IMR-90 (cell line): ENCODE data around the gene ITFG1. TPM values are rescaled to one million over a fixed set of nuclear protein-coding genes. Genes with fewer than 3 reads are reported as not detected.

ENCODE experiments used
- ATAC-seq: fragments of 200-7000 bp; cut with Tn5 transposase; 2 replicates; pipeline ENCODE4 v1.9.1; 2020; ENCODE audit warnings: low read depth, mild to moderate bottlenecking, moderate library complexity
- BruUV-seq: library from RNA; stranded (reverse); fragments of 400-500 nt; replicated peaks from 2 replicates; lab custom pipeline; 2021; lab: Mats Ljungman, UMichigan
- CTCF ChIA-PET: fragments of 300-600 bp; formaldehyde crosslinking; extraction: SDS; loops from one replicate; lab custom pipeline; 2021; ENCODE audit warnings: antibody characterized with exemption; lab: Yijun Ruan, JAX
- POLR2A ChIA-PET: fragments of 300-600 bp; sonication (Branson Sonifier 250); formaldehyde crosslinking; loops from one replicate; lab custom pipeline; 2022; ENCODE audit warnings: antibody characterized with exemption; ENCODE audit not compliant: unreplicated experiment; lab: Charles Lee
- DNase-seq: peaks from one replicate; pipeline ENCODE4 v3.0.0; 2013
- H2AFZ ChIP-seq: replicated peaks from 2 replicates; pipeline ENCODE3; 2013; ENCODE audit warnings: low read length, mild to moderate bottlenecking; ENCODE audit not compliant: poor library complexity
- H2AK5ac ChIP-seq: 2 replicates; pipeline ENCODE4 v1.6.1; 2013; ENCODE audit warnings: low read depth, low read length, inconsistent platforms
- H2AK9ac ChIP-seq: replicated peaks from 2 replicates; pipeline ENCODE3; 2013; ENCODE audit warnings: mild to moderate bottlenecking, low read depth, low read length, moderate library complexity; ENCODE audit not compliant: poor library complexity
- H2BK120ac ChIP-seq: 2 replicates; pipeline ENCODE4 v1.6.1; 2013; ENCODE audit warnings: low read depth, low read length, inconsistent platforms
- H2BK15ac ChIP-seq: 3 replicates; pipeline ENCODE4 v1.6.1; 2013; ENCODE audit warnings: low read depth, low read length, inconsistent platforms
- H2BK20ac ChIP-seq: 2 replicates; pipeline ENCODE4 v1.6.1; 2013; ENCODE audit warnings: low read depth, mild to moderate bottlenecking, inconsistent platforms, low read length, moderate library complexity
- H2BK5ac ChIP-seq: 2 replicates; pipeline ENCODE4 v1.6.1; 2013; ENCODE audit warnings: mild to moderate bottlenecking, low read depth, low read length, inconsistent platforms; ENCODE audit not compliant: poor library complexity, severe bottlenecking
- H3K14ac ChIP-seq: replicated peaks from 2 replicates; pipeline ENCODE4 v1.6.1; 2013; ENCODE audit warnings: low read depth, low read length, inconsistent platforms
- H3K18ac ChIP-seq: 2 replicates; pipeline ENCODE4 v1.6.1; 2013; ENCODE audit warnings: low read depth, low read length, control low read depth
- H3K23ac ChIP-seq: 2 replicates; pipeline ENCODE4 v1.6.1; 2013; ENCODE audit warnings: low read depth, low read length, inconsistent platforms
- H3K27ac ChIP-seq: 2 replicates; pipeline ENCODE4 v1.5.1; 2013; ENCODE audit warnings: mild to moderate bottlenecking, control low read depth, low read length; ENCODE audit not compliant: insufficient read depth
- H3K27me3 ChIP-seq: 2 replicates; pipeline ENCODE4 v1.6.1; 2013; ENCODE audit warnings: low read length; ENCODE audit not compliant: control insufficient read depth, insufficient read depth
- H3K36me3 ChIP-seq: 2 replicates; pipeline ENCODE4 v1.6.1; 2013; ENCODE audit warnings: low read length, mixed read lengths; ENCODE audit not compliant: control insufficient read depth, insufficient read depth
- H3K4ac ChIP-seq: 2 replicates; pipeline ENCODE4 v1.6.1; 2013; ENCODE audit warnings: low read depth, low read length, inconsistent platforms
- H3K4me1 ChIP-seq: 2 replicates; pipeline ENCODE4 v1.6.1; 2013; ENCODE audit warnings: low read length, mixed read lengths; ENCODE audit not compliant: control insufficient read depth, insufficient read depth
- H3K4me2 ChIP-seq: 2 replicates; pipeline ENCODE4 v1.6.1; 2013; ENCODE audit warnings: low read depth, mild to moderate bottlenecking, control low read depth, low read length, moderate library complexity
- H3K4me3 ChIP-seq: 2 replicates; pipeline ENCODE4 v1.5.1; 2013; ENCODE audit warnings: low read depth, mild to moderate bottlenecking, control low read depth, low read length, moderate library complexity; ENCODE audit not compliant: insufficient read depth
- H3K56ac ChIP-seq: 2 replicates; pipeline ENCODE4 v1.6.1; 2013; ENCODE audit warnings: low read length, inconsistent platforms; ENCODE audit not compliant: insufficient read depth; ENCODE audit errors: extremely low read depth
- H3K79me1 ChIP-seq, 2 experiments: 2 replicates each; pipeline ENCODE4 v1.6.1; 2013; ENCODE audit warnings: low read length in 2 of 2, inconsistent platforms in 1 of 2, low read depth in 1 of 2
- H3K9ac ChIP-seq: 2 replicates; pipeline ENCODE4 v1.6.1; 2013; ENCODE audit warnings: low read depth, low read length, control low read depth
- H3K9me1 ChIP-seq: 2 replicates; pipeline ENCODE4 v1.6.1; 2013; ENCODE audit warnings: low read length, inconsistent platforms; ENCODE audit not compliant: insufficient read depth
- H3K9me3 ChIP-seq: 2 replicates; pipeline ENCODE4 v1.6.1; 2013; ENCODE audit warnings: low read length; ENCODE audit not compliant: control insufficient read depth, insufficient read depth
- H4K20me1 ChIP-seq: 2 replicates; pipeline ENCODE4 v1.6.1; 2013; ENCODE audit warnings: low read length, inconsistent platforms; ENCODE audit not compliant: insufficient read depth
- H4K5ac ChIP-seq: 2 replicates; pipeline ENCODE4 v1.6.1; 2013; ENCODE audit warnings: mild to moderate bottlenecking, low read depth, low read length, control low read depth
- H4K8ac ChIP-seq, 2 experiments: 2 replicates each; pipeline ENCODE4 v1.6.1; 2013; ENCODE audit warnings: low read depth in 2 of 2, low read length in 2 of 2, control low read depth in 1 of 2, inconsistent platforms in 1 of 2
- H4K91ac ChIP-seq: 2 replicates; pipeline ENCODE4 v1.6.1; 2013; ENCODE audit warnings: low read depth, low read length, inconsistent platforms; ENCODE audit not compliant: insufficient read depth
- CTCF ChIP-seq: conservative IDR thresholded peaks from 2 replicates; pipeline ENCODE4 v1.5.1; 2012; ENCODE audit warnings: mild to moderate bottlenecking, low read depth, low read length, improper control_type of control experiment
- POLR2A ChIP-seq: IDR thresholded peaks from 2 replicates; pipeline ENCODE4 v1.6.1; 2012; ENCODE audit warnings: mild to moderate bottlenecking, low read depth, low read length
- SMC3 ChIP-seq: fragments of 150-350 bp; IDR thresholded peaks from 2 replicates; pipeline ENCODE4 v1.6.1; 2016; ENCODE audit warnings: low read depth, mild to moderate bottlenecking, antibody characterized with exemption, low read length, moderate library complexity
- WGBS, 2 experiments: methylation state at CpG; one replicate each; pipeline versions ENCODE4 v1.1.5 to v1.1.7; 2013; ENCODE audit warnings: missing lambda C conversion rate in 2 of 2; ENCODE audit not compliant: insufficient read length in 1 of 2; ENCODE audit errors: extremely low coverage in 2 of 2; 5-methylcytosine and 5-hydroxymethylcytosine counted together
- dilution Hi-C: fragments of 300-500 bp; cut with HindIII; formaldehyde crosslinking; loops from one replicate; pipeline ENCODE4 v1.14.3; 2018; ENCODE audit warnings: low sequenced_read_pairs; ENCODE audit not compliant: unreplicated experiment
- in situ Hi-C: fragments of 300-500 bp; cut with MboI; formaldehyde crosslinking; loops from 3 replicates; pipeline ENCODE4 v1.14.3; 2019; ENCODE audit warnings: low sequenced_read_pairs, inconsistent platforms, mixed read lengths
- intact Hi-C: fragments of 100-400 bp; cut with micrococcal nuclease; formaldehyde crosslinking; loops from 2 replicates; pipeline ENCODE4 v1.10.0; 2022
- polyA plus RNA-seq, 3 experiments: library from polyadenylated mRNA; depleted of rRNA; stranded (reverse); fragments of >200 nt; gene quantifications; 2 replicates each; pipeline ENCODE4 v1.2.3, GENCODE V29; 2012; ENCODE audit warnings: low replicate concordance in 1 of 3
- total RNA-seq: library from RNA; depleted of rRNA; stranded (reverse); fragments of >200 nt; gene quantifications from 2 replicates; pipeline ENCODE4 v1.2.3, GENCODE V29; 2012

The ITFG1 gene
- total and polyA plus RNA-seq, 2 of the 4 experiments (the other 2 are of a cell fraction): 54.3 to 60.4 TPM

DNA sequence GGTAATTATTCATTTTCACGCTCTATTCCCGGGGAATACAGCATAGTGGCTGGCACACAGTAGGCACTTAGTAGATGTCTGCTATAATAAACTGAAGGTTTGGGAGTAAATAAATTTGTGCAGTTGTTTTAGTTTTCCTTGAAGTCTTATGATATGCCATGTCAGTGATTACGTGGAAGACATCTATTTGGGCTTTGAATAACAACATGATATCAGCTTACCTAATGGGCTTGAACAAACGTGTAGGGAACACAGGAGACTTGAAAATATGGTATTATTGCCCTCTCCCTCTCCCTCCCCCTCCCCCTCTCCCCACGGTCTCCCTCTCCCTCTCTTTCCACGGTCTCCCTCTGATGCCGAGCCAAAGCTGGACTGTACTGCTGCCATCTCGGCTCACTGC lies 280.8 kb downstream of the ITFG1 start:
- H3K4me1 ChIP-seq: no peaks in the 10 kb centered on the region
- H3K4ac ChIP-seq: no peak overlapping the region
- TF ChIP-seq POLR2A: no peak
- no peak for TF ChIP-seq CTCF
- no peak for TF ChIP-seq SMC3
- no peak for DNase-seq
- H3K23ac ChIP-seq: no peak overlapping the region
- H3K9me3 ChIP-seq: no peaks in the 10 kb centered on the region
- H3K27ac ChIP-seq: no peak overlapping the region
- H2BK20ac ChIP-seq: no peak overlapping the region
- H3K27me3 ChIP-seq: no peaks in the 10 kb centered on the region
- H4K20me1 ChIP-seq: no peaks in the 10 kb centered on the region
- ChIA-PET CTCF (interaction anchor here (0.5 kb wide), 1 partner anchor 9 kb away, joined by 6 read pairs; no protein-coding TSS in a partner anchor), POLR2A (no interaction called here)
- dilution Hi-C loops (no loop called here), intact Hi-C loops (no loop called here), in situ Hi-C loops (no loop called here)
- H3K18ac ChIP-seq: no peak overlapping the region
- H4K91ac ChIP-seq: no peak overlapping the region
- H3K9ac ChIP-seq: no peak overlapping the region
- H4K5ac ChIP-seq: no peak overlapping the region
- H3K9me1 ChIP-seq: 0 out of 2 replicates have a peak, but pooled peaks cover 7% of the 10 kb centered on the region
- H3K14ac ChIP-seq: no peak overlapping the region
- no peak overlapping the region for H3K4me3 ChIP-seq
- no TSS peak for BruUV-seq
- H3K56ac ChIP-seq: no peak overlapping the region
- WGBS, 2 experiments: no CpG with 5 or more reads among the region's 8 CpGs
- H2BK15ac ChIP-seq: no peak overlapping the region
- H2AK5ac ChIP-seq: no peak overlapping the region
- no peak for ATAC-seq
- no peak overlapping the region for H2BK5ac ChIP-seq
- no peak overlapping the region for H2AFZ ChIP-seq
- H2AK9ac ChIP-seq: no peak overlapping the region
- no peak overlapping the region for H4K8ac ChIP-seq
- no peaks in the 10 kb centered on the region for H3K36me3 ChIP-seq
- no peaks in the 10 kb centered on the region; a peak in 2 of 4 replicates for H3K79me1 ChIP-seq
- no peak overlapping the region for H2BK120ac ChIP-seq
- no peak overlapping the region for H3K4me2 ChIP-seq
